NOMO-1 treated with DMSO at 0.1 percent for 48 hours (cell line): Measurements from ENCODE around the gene RAB14.
"Not testable (repeated sequence)": the region's sequence is repeated elsewhere in the genome, so short reads cannot be mapped to it uniquely, and the experiment has no call there.

Experiments
- DNase-seq: peaks from one replicate; lab custom pipeline; 2025; ENCODE audit not compliant: unreplicated experiment; lab: John Stamatoyannopoulos, UW

The RAB14 gene

GRCh38 chr9:121192959-121193640, 8.6 kb downstream of the RAB14 start:
- DNase-seq = no peak

GRCh38 chr9:121192518-121192917, 9.2 kb downstream of the RAB14 start:
- no peak for DNase-seq

GRCh38 chr9:121191235-121191634, 10.4 kb downstream of the RAB14 start:
- DNase-seq = no peak

- no peak for DNase-seq
These were observed 12.0 kb downstream of the RAB14 start for GRCh38 chr9:121189660-121190059.

GRCh38 chr9:121189006-121189405, 12.7 kb downstream of the RAB14 start:
- DNase-seq = no peak

GRCh38 chr9:121187636-121188305, 13.9 kb downstream of the RAB14 start:
- DNase-seq = no peak

- no peak for DNase-seq
These were observed 15.8 kb downstream of the RAB14 start for GRCh38 chr9:121185774-121186403.

- DNase-seq = peak; percentile 32
These were observed 16.4 kb downstream of the RAB14 start for GRCh38 chr9:121185178-121185745.

GRCh38 chr9:121184463-121184862, 17.2 kb downstream of the RAB14 start:
- no peak for DNase-seq

- DNase-seq = no peak
These were observed 17.8 kb downstream of the RAB14 start for GRCh38 chr9:121183666-121184423.

- DNase-seq = peak; percentile 60
These were observed 18.7 kb downstream of the RAB14 start for GRCh38 chr9:121182989-121183388.

- DNase-seq = no peak
These were observed 19.4 kb downstream of the RAB14 start for GRCh38 chr9:121182101-121182836.

- no peak for DNase-seq
These were observed 21.6 kb downstream of the RAB14 start for GRCh38 chr9:121179930-121180681.

- DNase-seq = not testable (repeated sequence)
These were observed 22.3 kb downstream of the RAB14 start for GRCh38 chr9:121179373-121179721.

GRCh38 chr9:121178676-121179372, 22.8 kb downstream of the RAB14 start:
- no peak for DNase-seq

GRCh38 chr9:121173501-121173900, 28.2 kb downstream of the RAB14 start:
- DNase-seq = no peak

GRCh38 chr9:121172726-121173487, 28.8 kb downstream of the RAB14 start:
- DNase-seq = no peak

GRCh38 chr9:121171236-121171635, 30.4 kb downstream of the RAB14 start:
- DNase-seq = no peak
